ENCODE results near the gene COL21A1.
A peak's percentile ranks its signal among the peaks of the same experiment; 100 is the strongest.

Gene COL21A1

DNA sequence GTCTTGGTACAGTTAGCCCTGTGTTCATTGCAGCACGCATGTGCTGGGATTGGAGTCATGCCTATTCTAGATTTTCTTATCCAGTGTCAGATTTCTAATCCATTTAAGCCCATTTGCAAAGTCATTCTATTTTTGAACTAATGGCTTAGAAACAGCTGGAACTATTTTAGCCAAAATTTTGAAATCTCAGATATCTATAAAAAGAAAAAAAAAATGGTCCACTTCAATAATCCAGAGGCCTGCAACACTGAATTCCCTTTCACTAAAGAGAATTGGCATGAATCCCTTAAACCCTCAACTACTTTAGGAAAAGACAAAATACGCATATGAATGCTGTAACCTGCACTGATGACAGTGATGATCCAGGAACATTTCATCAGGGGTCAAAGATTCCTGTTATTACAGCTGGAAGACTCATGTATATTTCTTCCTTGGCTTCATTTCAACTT, 1.5 kb downstream of the COL21A1 start:
- DNase-seq, result no peak

- DNase-seq, result no peak
Observed at GRCh38 chr6:56244528-56245253, 2.7 kb downstream of the COL21A1 start.

DNA sequence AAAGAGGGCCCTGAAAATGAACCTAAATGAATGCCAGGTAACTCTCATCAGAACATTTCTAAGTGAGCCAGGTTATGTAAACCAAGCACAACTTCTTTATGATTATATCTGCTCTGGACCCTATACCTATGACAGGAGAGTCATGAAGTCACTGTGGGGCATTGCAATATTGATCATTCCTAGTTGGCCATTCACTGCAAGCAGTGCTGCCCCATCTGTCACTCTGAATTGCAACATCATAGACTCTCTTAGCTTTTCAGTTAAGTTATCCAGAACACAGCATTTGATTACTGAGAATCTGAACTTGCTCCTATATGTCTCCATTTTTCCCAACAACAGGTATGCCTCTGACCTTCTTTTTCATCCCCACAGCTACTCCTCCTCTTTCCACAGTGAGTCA, 3.3 kb downstream of the COL21A1 start:
- DNase-seq, result no peak

DNA sequence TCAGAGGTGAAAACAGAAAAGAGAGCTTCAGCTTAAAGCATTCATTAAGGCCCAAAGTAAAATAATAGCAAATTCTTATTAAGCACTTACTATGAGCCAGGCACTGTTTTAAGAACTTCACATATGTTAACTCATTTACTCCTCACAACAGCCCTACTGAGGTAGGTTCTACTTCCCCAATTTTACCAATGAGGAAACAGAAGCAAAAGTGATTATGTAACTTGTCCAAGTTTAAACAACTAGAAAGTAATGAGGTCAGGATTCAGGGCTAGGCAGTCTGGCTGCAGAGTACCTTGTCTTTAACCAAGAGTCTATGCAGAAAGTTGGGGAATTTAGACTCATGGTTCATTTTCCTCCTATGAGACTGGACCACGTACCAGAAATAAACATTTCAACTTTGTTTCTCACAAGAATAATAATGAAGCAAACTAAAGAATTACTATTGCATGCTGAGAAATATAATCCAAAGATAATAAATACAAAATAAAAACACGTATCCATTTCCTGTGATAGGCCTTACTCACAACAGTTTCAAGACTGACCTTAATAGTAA, 3.8 kb downstream of the COL21A1 start:
- DNase-seq, result no peak

- peak in 5 of 51 donors; percentile 1 to 7 (median 4) for DNase-seq
Observed at GRCh38 chr6:56242346-56242745, 5.0 kb downstream of the COL21A1 start.

DNA sequence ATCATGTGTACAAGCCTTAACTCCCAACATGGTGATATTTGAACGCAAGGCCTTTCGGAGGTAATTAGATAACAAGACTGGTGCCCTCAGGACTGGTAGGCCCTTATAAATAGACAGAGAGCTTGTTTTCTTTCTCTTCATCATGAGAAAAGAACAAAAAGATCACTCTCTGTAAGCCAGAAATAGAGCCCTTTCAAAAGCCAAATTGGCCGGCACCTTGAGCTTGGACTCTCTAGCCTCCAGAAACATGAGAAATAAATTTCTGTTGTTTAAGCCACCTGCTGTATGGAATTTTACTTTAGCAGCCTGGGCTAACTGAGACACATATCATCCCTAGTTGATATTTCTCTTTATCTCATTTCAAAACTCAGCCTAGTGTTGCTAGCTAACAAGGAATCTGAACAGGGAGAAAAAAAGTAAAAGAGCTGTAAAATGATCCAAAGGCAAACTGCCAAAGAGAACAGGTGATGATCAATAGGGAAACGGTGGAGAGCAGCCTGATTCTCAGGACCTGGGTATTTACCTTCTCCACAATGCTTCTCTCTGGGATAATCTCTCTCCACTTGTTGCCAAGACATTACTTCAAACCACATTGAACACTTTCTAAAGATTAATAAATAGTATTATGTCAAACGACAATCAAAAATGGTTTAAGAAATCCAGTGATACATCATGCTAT, 6.1 kb downstream of the COL21A1 start:
- DNase-seq, result peak in 1 of 51 donors; percentile 1

- no peak for DNase-seq
Observed at GRCh38 chr6:56238352-56238751, 9.0 kb downstream of the COL21A1 start.

DNA sequence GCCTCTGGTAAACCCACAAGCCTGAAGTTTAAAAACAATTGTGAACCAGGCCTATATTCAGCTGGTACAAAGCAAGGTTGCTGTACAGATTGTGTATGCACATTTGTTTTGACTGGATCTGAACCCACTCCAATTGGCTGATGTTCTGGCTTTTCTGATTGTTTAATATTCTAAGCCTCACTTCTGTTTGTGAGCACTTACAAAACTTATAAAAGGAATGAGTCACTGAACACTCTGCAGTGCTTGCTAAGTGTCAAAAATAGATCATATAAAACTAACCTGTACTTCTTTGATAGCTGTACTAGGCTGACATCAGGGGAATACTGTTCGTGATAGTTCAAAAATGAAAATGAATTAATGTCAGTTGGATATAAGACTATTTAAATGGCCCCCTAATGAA, 12.1 kb downstream of the COL21A1 start:
- DNase-seq, result peak in 2 of 51 donors; percentile 12 to 36

DNA sequence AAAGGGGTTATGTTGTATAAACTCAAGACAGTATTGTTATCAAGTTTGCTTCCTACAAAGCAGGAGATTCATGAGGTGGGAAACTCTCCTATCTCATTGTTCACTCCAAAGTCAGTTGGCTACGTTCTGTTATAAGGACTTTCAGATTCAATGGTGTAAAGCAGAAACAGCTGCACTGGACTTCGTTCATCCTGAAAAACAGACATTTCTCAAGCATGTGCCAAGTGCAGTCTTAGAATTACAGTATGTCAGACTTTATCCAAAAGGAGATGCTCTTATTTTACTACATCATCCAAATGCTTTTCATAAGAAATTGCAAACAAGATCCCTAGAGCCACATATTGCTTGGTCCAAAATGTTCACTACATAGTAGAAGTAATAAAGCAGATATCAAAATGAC, 14.9 kb downstream of the COL21A1 start:
- no peak for DNase-seq

DNA sequence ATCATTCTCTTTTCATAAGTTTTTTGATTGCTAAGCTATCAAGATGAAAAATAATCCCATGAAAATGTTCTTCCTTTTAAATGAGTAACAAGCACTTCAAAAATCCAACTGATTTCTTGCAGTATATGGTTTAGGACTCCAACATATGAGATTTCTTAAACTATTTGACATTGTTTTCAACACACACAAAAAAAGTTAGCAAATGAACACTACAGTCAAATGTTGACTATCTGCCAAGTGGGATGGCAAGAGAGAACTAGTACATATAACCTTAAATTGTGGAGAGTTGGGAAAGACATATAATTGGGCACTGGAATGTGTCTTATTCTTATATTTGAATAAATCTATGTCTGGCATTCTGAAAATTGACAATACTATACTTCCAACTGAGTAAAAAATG, 15.6 kb downstream of the COL21A1 start:
- no peak for DNase-seq

- DNase-seq, result no peak
Observed at GRCh38 chr6:56230976-56231566, 16.3 kb downstream of the COL21A1 start.

GRCh38 chr6:56227071-56227879, 20.1 kb downstream of the COL21A1 start:
- no peak for DNase-seq

DNA sequence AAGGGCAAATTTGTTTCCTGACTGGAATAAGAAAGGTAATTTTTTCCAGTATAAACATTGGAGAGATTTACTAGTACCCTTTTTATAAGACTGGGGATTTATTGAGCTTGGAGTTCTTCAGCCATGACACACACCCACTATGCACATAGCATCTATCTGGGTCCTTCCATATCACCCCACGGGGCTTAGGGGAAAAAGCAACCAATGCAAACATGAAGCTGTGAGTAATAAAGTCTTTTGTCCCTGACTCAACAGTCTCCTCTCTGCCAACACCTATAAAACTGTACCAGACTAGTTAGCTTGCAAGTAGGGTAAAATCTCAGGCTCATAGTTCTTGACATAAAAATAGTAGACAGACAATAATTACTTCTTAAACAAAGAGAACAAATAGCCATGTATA, 23.4 kb downstream of the COL21A1 start:
- DNase-seq, result no peak

GRCh38 chr6:56222499-56222898, 24.9 kb downstream of the COL21A1 start:
- DNase-seq, result no peak

- no peak for DNase-seq
Observed at GRCh38 chr6:56220078-56220477, 27.3 kb downstream of the COL21A1 start.

DNA sequence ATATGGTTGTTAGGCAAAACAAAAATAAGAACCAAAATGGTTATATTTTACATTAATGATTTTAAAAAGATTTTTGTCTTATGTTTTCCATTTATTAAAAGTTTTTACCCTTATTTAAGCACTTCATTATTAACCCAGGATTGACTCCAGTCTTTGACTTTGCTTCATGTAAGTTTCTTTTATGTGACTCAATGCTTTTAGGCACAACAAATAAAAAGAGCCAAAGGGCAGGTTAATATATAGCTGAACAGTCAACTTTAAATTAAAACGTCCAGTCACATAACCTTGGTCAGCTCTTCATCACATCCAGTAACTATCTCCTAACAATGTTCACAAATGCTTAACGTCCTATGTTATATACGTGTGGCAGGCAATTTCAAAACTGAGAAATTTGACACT, 32.7 kb downstream of the COL21A1 start:
- DNase-seq, result no peak

- DNase-seq, result no peak
Observed at GRCh38 chr6:56214041-56214702, 33.2 kb downstream of the COL21A1 start.

DNA sequence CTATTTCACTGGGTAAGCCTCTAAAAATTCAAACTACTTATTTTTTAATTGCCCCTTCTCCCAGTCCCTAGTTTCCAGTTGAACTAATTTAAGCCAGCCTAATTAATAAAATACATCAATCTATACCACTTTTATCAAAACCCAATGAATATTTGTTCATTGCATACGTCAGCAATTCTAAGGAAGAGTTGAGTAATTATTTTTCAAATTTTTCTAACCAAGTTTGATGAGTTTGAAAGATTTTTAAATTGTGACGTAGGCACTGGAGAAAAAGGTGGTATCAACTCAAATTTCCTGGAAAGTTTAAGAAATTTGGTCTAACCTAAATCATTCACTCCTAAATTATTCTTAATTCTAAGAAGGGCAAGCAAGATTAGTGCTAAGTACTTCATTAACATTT, 35.7 kb downstream of the COL21A1 start:
- no peak for DNase-seq

DNA sequence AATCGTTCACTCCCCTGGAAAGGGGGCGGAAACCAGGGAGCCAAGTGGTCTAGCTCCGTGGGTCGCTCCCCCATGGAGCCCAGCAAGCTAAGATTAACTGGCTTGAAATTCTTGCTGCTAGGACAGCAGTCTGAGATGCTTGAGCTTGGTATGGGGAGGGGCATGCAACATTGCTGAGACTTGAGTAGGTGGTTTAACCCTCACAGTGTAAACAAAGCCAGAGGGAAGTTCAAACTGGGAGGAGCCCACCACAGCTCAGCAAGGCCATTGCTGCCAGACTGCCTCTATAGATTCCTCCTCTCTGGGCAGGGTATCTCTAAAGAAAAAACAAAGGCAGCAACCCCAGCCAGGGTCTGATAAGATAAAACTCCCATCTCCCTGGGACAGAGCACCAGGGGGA, 43.2 kb downstream of the COL21A1 start:
- no peak for DNase-seq

DNA sequence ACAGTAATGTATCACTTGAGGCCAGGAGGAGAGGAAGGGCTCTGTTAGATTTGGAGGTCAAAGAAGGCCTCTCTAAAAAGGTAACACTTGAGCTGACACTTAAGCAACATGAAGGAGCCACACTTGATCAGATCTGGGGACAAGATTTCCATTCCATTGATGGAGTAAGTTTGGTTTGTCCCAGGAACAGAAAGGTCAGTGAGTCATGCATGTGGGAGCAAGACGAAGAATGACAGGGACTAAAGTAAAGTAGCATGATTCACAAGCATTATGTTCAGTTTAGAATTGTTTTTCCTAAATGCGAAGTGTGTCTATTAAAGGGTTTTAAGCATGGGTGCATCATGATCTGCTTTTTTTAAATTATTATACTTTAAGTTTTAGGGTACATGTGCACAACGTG, 47.4 kb downstream of the COL21A1 start:
- DNase-seq, result no peak

- DNase-seq, result no peak
Observed at GRCh38 chr6:56193846-56194245, 53.5 kb downstream of the COL21A1 start.

All from hypothalamus (tissue), 51 donors.